GM23338 (cell line): Measurements from ENCODE around the gene COBLL1.

Experiments
- EZH2 ChIP-seq: fragments of 200-600 bp; sonication (generic); IDR thresholded peaks from one replicate; pipeline ENCODE4 v1.8.0; 2017; ENCODE audit warnings: antibody characterized with exemption, mild to moderate bottlenecking, low read depth; ENCODE audit not compliant: unreplicated experiment
- POLR2AphosphoS5 ChIP-seq: IDR thresholded peaks from 2 replicates; pipeline ENCODE4 v1.6.1; 2016; ENCODE audit warnings: antibody characterized with exemption, low read depth
- TF ChIP-seq, protein P1 (sequence below): IDR thresholded peaks from 2 replicates; pipeline ENCODE4 v1.6.1; 2016; ENCODE audit warnings: antibody characterized with exemption

- no peak for TF ChIP-seq POLR2AphosphoS5
- TF ChIP-seq, protein P1, sequence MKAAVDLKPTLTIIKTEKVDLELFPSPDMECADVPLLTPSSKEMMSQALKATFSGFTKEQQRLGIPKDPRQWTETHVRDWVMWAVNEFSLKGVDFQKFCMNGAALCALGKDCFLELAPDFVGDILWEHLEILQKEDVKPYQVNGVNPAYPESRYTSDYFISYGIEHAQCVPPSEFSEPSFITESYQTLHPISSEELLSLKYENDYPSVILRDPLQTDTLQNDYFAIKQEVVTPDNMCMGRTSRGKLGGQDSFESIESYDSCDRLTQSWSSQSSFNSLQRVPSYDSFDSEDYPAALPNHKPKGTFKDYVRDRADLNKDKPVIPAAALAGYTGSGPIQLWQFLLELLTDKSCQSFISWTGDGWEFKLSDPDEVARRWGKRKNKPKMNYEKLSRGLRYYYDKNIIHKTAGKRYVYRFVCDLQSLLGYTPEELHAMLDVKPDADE: no peak
- no peak for TF ChIP-seq EZH2
Measured at GRCh38 chr2:164690361-164690760, 151.3 kb downstream of the COBLL1 start.
